H9 (cell line): ENCODE data around the gene ITGB8. TPM values are rescaled to one million over a fixed set of nuclear protein-coding genes. Genes with fewer than 3 reads are reported as not detected.

Experiments used
- DNase-seq: peaks from one replicate; pipeline ENCODE4 v3.0.0-alpha.2; 2017
- H2AFZ ChIP-seq: one replicate; pipeline ENCODE4 v1.6.1; 2013; ENCODE audit warnings: mild to moderate bottlenecking, low read length, control low read depth, moderate library complexity
- H2AK5ac ChIP-seq: 2 replicates; pipeline ENCODE4 v1.6.1; 2013; ENCODE audit warnings: low read length, control low read depth, mixed read lengths; ENCODE audit not compliant: insufficient read length
- H2BK120ac ChIP-seq: one replicate; pipeline ENCODE4 v1.6.1; 2013; ENCODE audit warnings: low read depth, mild to moderate bottlenecking, low read length, control low read depth, inconsistent platforms; ENCODE audit not compliant: poor library complexity, severe bottlenecking
- H2BK12ac ChIP-seq: 2 replicates; pipeline ENCODE4 v1.6.1; 2013; ENCODE audit warnings: low read length, control low read depth, mixed read lengths, low read depth; ENCODE audit not compliant: insufficient read length
- H2BK15ac ChIP-seq: 2 replicates; pipeline ENCODE4 v1.6.1; 2013; ENCODE audit warnings: low read depth, low read length, control low read depth
- H2BK20ac ChIP-seq: one replicate; pipeline ENCODE4 v1.6.1; 2013; ENCODE audit warnings: low read depth, mild to moderate bottlenecking, low read length, control low read depth, inconsistent platforms; ENCODE audit not compliant: poor library complexity, severe bottlenecking
- H2BK5ac ChIP-seq: 2 replicates; pipeline ENCODE4 v1.6.1; 2013; ENCODE audit warnings: low read length, control low read depth, mixed read lengths; ENCODE audit not compliant: insufficient read length
- H3K14ac ChIP-seq: 2 replicates; pipeline ENCODE4 v1.6.1; 2013; ENCODE audit warnings: low read length, control low read depth; ENCODE audit not compliant: insufficient read depth
- H3K18ac ChIP-seq: 2 replicates; pipeline ENCODE4 v1.6.1; 2013; ENCODE audit warnings: low read depth, mild to moderate bottlenecking, mixed read lengths, low read length, control low read depth; ENCODE audit not compliant: insufficient read length
- H3K23ac ChIP-seq: 2 replicates; pipeline ENCODE4 v1.6.1; 2013; ENCODE audit warnings: low read length, control low read depth, mixed read lengths, low read depth; ENCODE audit not compliant: insufficient read length
- H3K23me2 ChIP-seq: 2 replicates; pipeline ENCODE4 v1.6.1; 2013; ENCODE audit warnings: low read depth, mild to moderate bottlenecking, mixed read lengths, low read length, control low read depth; ENCODE audit not compliant: insufficient read length, poor library complexity, severe bottlenecking
- H3K27ac ChIP-seq: 2 replicates; pipeline ENCODE4 v1.5.1; 2013; ENCODE audit warnings: low read length, control low read depth, mixed read lengths, low read depth; ENCODE audit not compliant: insufficient read length
- H3K27me3 ChIP-seq: 2 replicates; pipeline ENCODE4 v1.6.1; 2013; ENCODE audit warnings: low read length, control low read depth, inconsistent platforms; ENCODE audit not compliant: insufficient read depth
- H3K4ac ChIP-seq: 2 replicates; pipeline ENCODE4 v1.6.1; 2013; ENCODE audit warnings: low read depth, mild to moderate bottlenecking, control low read depth, inconsistent platforms, low read length, moderate library complexity
- H3K4me1 ChIP-seq: 2 replicates; pipeline ENCODE4 v1.6.1; 2013; ENCODE audit warnings: low read length, control low read depth, inconsistent platforms; ENCODE audit not compliant: insufficient read depth
- H3K4me2 ChIP-seq: 2 replicates; pipeline ENCODE4 v1.6.1; 2013; ENCODE audit warnings: low read length, control low read depth, mixed read lengths; ENCODE audit not compliant: insufficient read length, insufficient read depth
- H3K56ac ChIP-seq: 2 replicates; pipeline ENCODE4 v1.6.1; 2013; ENCODE audit warnings: low read depth, mild to moderate bottlenecking, mixed read lengths, low read length, control low read depth; ENCODE audit not compliant: insufficient read length
- H3K79me1 ChIP-seq: 2 replicates; pipeline ENCODE4 v1.6.1; 2013; ENCODE audit warnings: low read depth, mild to moderate bottlenecking, moderate library complexity, low read length, control low read depth, inconsistent platforms; ENCODE audit not compliant: insufficient read depth, poor library complexity, severe bottlenecking
- H3K79me2 ChIP-seq: 2 replicates; pipeline ENCODE4 v1.6.1; 2013; ENCODE audit warnings: low read length, control low read depth, inconsistent platforms; ENCODE audit not compliant: insufficient read depth
- H3K9ac ChIP-seq: 2 replicates; pipeline ENCODE4 v1.6.1; 2013; ENCODE audit warnings: low read length, control low read depth, mixed read lengths; ENCODE audit not compliant: insufficient read length; ENCODE audit errors: extremely low read depth
- H3K9me3 ChIP-seq: one replicate; pipeline ENCODE4 v1.6.1; 2013; ENCODE audit warnings: low read depth, low read length, inconsistent platforms; ENCODE audit not compliant: control insufficient read depth
- H3T11ph ChIP-seq: one replicate; pipeline ENCODE4 v1.6.1; 2013; ENCODE audit warnings: mild to moderate bottlenecking, low read length, control low read depth, inconsistent platforms
- H4K20me1 ChIP-seq: one replicate; pipeline ENCODE4 v1.6.1; 2013; ENCODE audit not compliant: control insufficient read depth, insufficient read length, insufficient read depth
- H4K5ac ChIP-seq: 2 replicates; pipeline ENCODE4 v1.6.1; 2013; ENCODE audit warnings: low read depth, mild to moderate bottlenecking, mixed read lengths, low read length, control low read depth; ENCODE audit not compliant: insufficient read length
- H4K8ac ChIP-seq: replicated peaks from 2 replicates; pipeline ENCODE4 v1.6.1; 2013; ENCODE audit warnings: low read length, control low read depth, mixed read lengths, low read depth; ENCODE audit not compliant: insufficient read length
- H4K91ac ChIP-seq: 2 replicates; pipeline ENCODE4 v1.6.1; 2013; ENCODE audit warnings: low read depth, mild to moderate bottlenecking, moderate library complexity, mixed read lengths, low read length, control low read depth; ENCODE audit not compliant: insufficient read length
- H3K27ac Mint-ChIP-seq, 3 experiments: 2 replicates in 2 of 3; 3 replicates in 1 of 3; pipeline ENCODE4 v1.8.0; 2020 to 2021; ENCODE audit warnings: mixed read lengths in 3 of 3, mild to moderate bottlenecking in 1 of 3, moderate library complexity in 1 of 3
- H3K27me3 Mint-ChIP-seq: 2 replicates; pipeline ENCODE4 v1.8.0; 2021; ENCODE audit warnings: low read depth, mild to moderate bottlenecking, moderate library complexity, mixed read lengths
- H3K36me3 Mint-ChIP-seq, 3 experiments: 2 replicates in 2 of 3; 3 replicates in 1 of 3; pipeline ENCODE4 v1.8.0; 2020 to 2021; ENCODE audit warnings: low read depth in 3 of 3, mixed read lengths in 3 of 3; ENCODE audit not compliant: insufficient read depth in 1 of 3
- H3K4me1 Mint-ChIP-seq, 2 experiments: 2 replicates each; pipeline ENCODE4 v1.8.0; 2020; ENCODE audit warnings: mixed read lengths in 2 of 2
- H3K4me3 Mint-ChIP-seq, 2 experiments: 2 replicates in 1 of 2; 3 replicates in 1 of 2; pipeline ENCODE4 v1.8.0; 2020 to 2021; ENCODE audit warnings: mild to moderate bottlenecking in 2 of 2, mixed read lengths in 2 of 2, moderate library complexity in 1 of 2
- H3K9me3 Mint-ChIP-seq, 2 experiments: 2 replicates in 1 of 2; 3 replicates in 1 of 2; pipeline ENCODE4 v1.8.0; 2020; ENCODE audit warnings: mild to moderate bottlenecking in 2 of 2, mixed read lengths in 2 of 2, moderate library complexity in 1 of 2
- total RNA-seq: library from RNA; stranded (reverse); gene quantifications from 2 replicates; pipeline ENCODE4 v1.2.1, GENCODE V29; 2021
- TF ChIP-seq, protein P1 (sequence below): fragments of 200-600 bp; sonication (generic); conservative IDR thresholded peaks from 3 replicates; pipeline ENCODE4 v1.8.0; 2021; ENCODE audit warnings: antibody characterized with exemption, mild to moderate bottlenecking

ITGB8 gene
- total RNA-seq, 1 experiment from 2014 or later: 7.6 TPM

DNA sequence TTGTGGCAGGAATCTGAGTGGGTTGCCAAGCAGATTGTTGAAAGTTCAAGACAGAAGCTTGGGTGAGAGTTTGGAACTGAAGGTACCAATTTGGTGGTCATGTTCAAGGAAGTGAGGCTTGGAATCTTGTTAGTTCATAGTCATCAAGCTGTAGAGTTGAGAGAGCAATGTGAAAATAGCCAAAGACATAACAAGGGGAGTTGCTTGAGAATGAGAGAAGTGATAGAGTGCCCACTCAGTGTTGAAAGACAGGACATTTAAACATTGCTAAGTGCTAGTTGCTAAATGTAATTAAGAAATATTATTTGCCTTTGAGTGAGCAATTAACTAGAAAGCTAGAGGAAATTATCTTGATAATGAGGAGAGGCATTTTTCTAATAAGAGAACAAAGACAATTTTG is 17.0 kb downstream of the ITGB8 start:
- Histone ChIP-seq H3T11ph (no peak overlapping the region), H2AFZ (no peak overlapping the region)
- no peak for DNase-seq

More for the DNA sequence above, 17.0 kb downstream of the ITGB8 start:
- H3K23ac ChIP-seq: no peak overlapping the region
- no peak overlapping the region for H2BK12ac ChIP-seq
- no peak overlapping the region for H3K18ac ChIP-seq
- H3K9me3 ChIP-seq: no peaks in the 10 kb centered on the region
- Mint-ChIP-seq H3K4me3 (no peak overlapping the region), H3K27ac (no peak overlapping the region), H3K4me1 (peaks cover 12 to 13% of the 10 kb centered on the region in 2 experiments), H3K27me3 (no peaks in the 10 kb centered on the region), H3K9me3 (no peaks in the 10 kb centered on the region), H3K36me3 (no peaks in the 10 kb centered on the region)
- H3K56ac ChIP-seq: no peak overlapping the region
- no peaks in the 10 kb centered on the region for H3K79me2 ChIP-seq
- H3K14ac ChIP-seq: no peak overlapping the region
- no peak overlapping the region for H4K91ac ChIP-seq
- no peaks in the 10 kb centered on the region for H3K79me1 ChIP-seq
- no peaks in the 10 kb centered on the region for H4K20me1 ChIP-seq
- H2BK120ac ChIP-seq: no peak overlapping the region
- no peak overlapping the region for H4K5ac ChIP-seq
- no peaks in the 10 kb centered on the region; the same call in 1 of the 2 replicates for H3K4me1 ChIP-seq
- H4K8ac ChIP-seq: no peak overlapping the region
- no peak overlapping the region for H3K9ac ChIP-seq
- no peak overlapping the region for H2BK20ac ChIP-seq
- no peak overlapping the region for H3K4me2 ChIP-seq
- H3K27me3 ChIP-seq: no peaks in the 10 kb centered on the region
- TF ChIP-seq, protein P1, sequence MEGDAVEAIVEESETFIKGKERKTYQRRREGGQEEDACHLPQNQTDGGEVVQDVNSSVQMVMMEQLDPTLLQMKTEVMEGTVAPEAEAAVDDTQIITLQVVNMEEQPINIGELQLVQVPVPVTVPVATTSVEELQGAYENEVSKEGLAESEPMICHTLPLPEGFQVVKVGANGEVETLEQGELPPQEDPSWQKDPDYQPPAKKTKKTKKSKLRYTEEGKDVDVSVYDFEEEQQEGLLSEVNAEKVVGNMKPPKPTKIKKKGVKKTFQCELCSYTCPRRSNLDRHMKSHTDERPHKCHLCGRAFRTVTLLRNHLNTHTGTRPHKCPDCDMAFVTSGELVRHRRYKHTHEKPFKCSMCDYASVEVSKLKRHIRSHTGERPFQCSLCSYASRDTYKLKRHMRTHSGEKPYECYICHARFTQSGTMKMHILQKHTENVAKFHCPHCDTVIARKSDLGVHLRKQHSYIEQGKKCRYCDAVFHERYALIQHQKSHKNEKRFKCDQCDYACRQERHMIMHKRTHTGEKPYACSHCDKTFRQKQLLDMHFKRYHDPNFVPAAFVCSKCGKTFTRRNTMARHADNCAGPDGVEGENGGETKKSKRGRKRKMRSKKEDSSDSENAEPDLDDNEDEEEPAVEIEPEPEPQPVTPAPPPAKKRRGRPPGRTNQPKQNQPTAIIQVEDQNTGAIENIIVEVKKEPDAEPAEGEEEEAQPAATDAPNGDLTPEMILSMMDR: no peak
- H3K27ac ChIP-seq: no peak overlapping the region
- H2AK5ac ChIP-seq: no peak overlapping the region
- H2BK5ac ChIP-seq: no peak overlapping the region
- H3K4ac ChIP-seq: no peak overlapping the region
- H2BK15ac ChIP-seq: no peak overlapping the region
- no peaks in the 10 kb centered on the region for H3K23me2 ChIP-seq
